Fibroblast of peridontal ligament (primary cell): ENCODE measurements around the gene MATR3.
A peak's percentile ranks its signal among the peaks of the same experiment; 100 is the strongest.
"Not testable (repeated sequence)": the region's sequence is repeated elsewhere in the genome, so short reads cannot be mapped to it uniquely, and the experiment has no call there.

ENCODE experiments used
- DNase-seq: peaks from one replicate; pipeline ENCODE4 v3.0.0-alpha.2; 2010; ENCODE audit errors: extremely low read depth

MATR3 gene

GRCh38 chr5:139347863-139348262 lies 54.3 kb downstream of the MATR3 start:
- not testable (repeated sequence) for DNase-seq

GRCh38 chr5:139354186-139354585 lies 60.6 kb downstream of the MATR3 start:
- no peak for DNase-seq

GRCh38 chr5:139355900-139356299 lies 62.4 kb downstream of the MATR3 start:
- DNase-seq = not testable (repeated sequence)

GRCh38 chr5:139358064-139358463 lies 64.5 kb downstream of the MATR3 start:
- no peak for DNase-seq

GRCh38 chr5:139360384-139360783 lies 66.8 kb downstream of the MATR3 start:
- DNase-seq = no peak

- no peak for DNase-seq
These were observed 68.4 kb downstream of the MATR3 start for GRCh38 chr5:139361835-139362429.

- DNase-seq = no peak
These were observed 70.4 kb downstream of the MATR3 start for GRCh38 chr5:139363937-139364336.

GRCh38 chr5:139364466-139364865 lies 70.9 kb downstream of the MATR3 start:
- DNase-seq = no peak

GRCh38 chr5:139368613-139369012 lies 75.1 kb downstream of the MATR3 start:
- DNase-seq = peak; percentile 23

GRCh38 chr5:139369181-139369580 lies 75.6 kb downstream of the MATR3 start:
- peak; percentile 91 for DNase-seq

GRCh38 chr5:139371482-139372435 lies 78.2 kb downstream of the MATR3 start:
- peak; percentile 67 for DNase-seq

GRCh38 chr5:139374909-139375308 lies 81.4 kb downstream of the MATR3 start:
- no peak for DNase-seq

GRCh38 chr5:139376364-139376763 lies 82.8 kb downstream of the MATR3 start:
- no peak for DNase-seq

GRCh38 chr5:139377226-139377625 lies 83.7 kb downstream of the MATR3 start:
- DNase-seq = no peak

GRCh38 chr5:139378101-139378825 lies 84.7 kb downstream of the MATR3 start:
- DNase-seq = no peak

- no peak for DNase-seq
These were observed 85.4 kb downstream of the MATR3 start for GRCh38 chr5:139378941-139379361.

GRCh38 chr5:139379626-139380449 lies 86.3 kb downstream of the MATR3 start:
- no peak for DNase-seq
